ENCODE data around the gene INO80D. TPM values are rescaled to one million over a fixed set of nuclear protein-coding genes. Genes with fewer than 3 reads are reported as not detected.

Gene INO80D
- total RNA-seq, 1 experiment from 2014 or later: 8.8 TPM

DNA sequence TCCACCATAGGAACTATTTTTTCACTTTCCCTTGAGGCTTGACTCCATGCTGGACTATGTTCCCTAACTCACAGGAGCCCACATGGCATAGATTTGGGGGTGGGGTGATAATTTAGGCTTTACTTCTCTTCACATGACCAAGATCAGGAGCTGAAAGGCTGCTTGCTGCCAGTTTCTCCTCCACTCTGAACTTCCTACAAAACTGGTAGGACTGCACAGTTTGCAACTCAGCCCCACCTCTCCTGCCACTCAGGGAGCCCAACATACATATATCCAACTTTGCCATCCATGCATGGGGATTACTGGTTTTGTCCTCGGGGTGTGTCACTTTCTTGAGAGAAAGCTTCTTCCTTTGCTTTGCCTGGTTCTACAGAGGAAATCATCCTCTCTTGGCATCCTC, 14.2 kb downstream of the INO80D start:
- Histone ChIP-seq H4K20me1 (ENCODE audit: low read length) (no peaks in the 10 kb centered on the region), H3K4me2 (ENCODE audit: low read length) (no peak overlapping the region), H3K27ac (ENCODE audit: low read length) (no peak overlapping the region), H3K9ac (ENCODE audit: low read length) (no peak overlapping the region), H3K9me2 (replicated peaks; ENCODE audit: low read length) (no peaks in the 10 kb centered on the region), H3K9me3 (ENCODE audit: low read length) (no peaks in the 10 kb centered on the region), H3K79me2 (ENCODE audit: low read length) (peaks cover 72% of the 10 kb centered on the region), H2AFZ (ENCODE audit: low read length) (no peak overlapping the region), H3K36me3 (ENCODE audit: low read depth, low read length) (no peaks in the 10 kb centered on the region), H3K4me3 (ENCODE audit: low read length) (no peak overlapping the region), H3K4me1 (ENCODE audit: insufficient read depth, low read length) (no peaks in the 10 kb centered on the region), H3K27me3 (ENCODE audit: low read length) (no peaks in the 10 kb centered on the region), H3F3A (ENCODE audit: low read length, unreplicated experiment) (no peaks in the 10 kb centered on the region)
- ATAC-seq: no peak
- TF ChIP-seq EZH2 (IDR thresholded peaks at IDR 0.05; ENCODE audit: low read length, unreplicated experiment): no peak
- TF ChIP-seq EZH2phosphoT487 (IDR thresholded peaks at IDR 0.05; ENCODE audit: borderline replicate concordance, low read length): no peak
- TF ChIP-seq, protein P1, sequence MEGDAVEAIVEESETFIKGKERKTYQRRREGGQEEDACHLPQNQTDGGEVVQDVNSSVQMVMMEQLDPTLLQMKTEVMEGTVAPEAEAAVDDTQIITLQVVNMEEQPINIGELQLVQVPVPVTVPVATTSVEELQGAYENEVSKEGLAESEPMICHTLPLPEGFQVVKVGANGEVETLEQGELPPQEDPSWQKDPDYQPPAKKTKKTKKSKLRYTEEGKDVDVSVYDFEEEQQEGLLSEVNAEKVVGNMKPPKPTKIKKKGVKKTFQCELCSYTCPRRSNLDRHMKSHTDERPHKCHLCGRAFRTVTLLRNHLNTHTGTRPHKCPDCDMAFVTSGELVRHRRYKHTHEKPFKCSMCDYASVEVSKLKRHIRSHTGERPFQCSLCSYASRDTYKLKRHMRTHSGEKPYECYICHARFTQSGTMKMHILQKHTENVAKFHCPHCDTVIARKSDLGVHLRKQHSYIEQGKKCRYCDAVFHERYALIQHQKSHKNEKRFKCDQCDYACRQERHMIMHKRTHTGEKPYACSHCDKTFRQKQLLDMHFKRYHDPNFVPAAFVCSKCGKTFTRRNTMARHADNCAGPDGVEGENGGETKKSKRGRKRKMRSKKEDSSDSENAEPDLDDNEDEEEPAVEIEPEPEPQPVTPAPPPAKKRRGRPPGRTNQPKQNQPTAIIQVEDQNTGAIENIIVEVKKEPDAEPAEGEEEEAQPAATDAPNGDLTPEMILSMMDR (conservative IDR thresholded peaks at IDR 0.05; ENCODE audit: low read depth, low read length): no peak
- ChIA-PET POLR2A (ENCODE audit: unreplicated experiment) (no interaction called here), CTCF (no interaction called here)
- no TSS peak for BruUV-seq (replicated peaks)
- no peak for DNase-seq
- intact Hi-C loops (cut with micrococcal nuclease): no loop called here

DNA sequence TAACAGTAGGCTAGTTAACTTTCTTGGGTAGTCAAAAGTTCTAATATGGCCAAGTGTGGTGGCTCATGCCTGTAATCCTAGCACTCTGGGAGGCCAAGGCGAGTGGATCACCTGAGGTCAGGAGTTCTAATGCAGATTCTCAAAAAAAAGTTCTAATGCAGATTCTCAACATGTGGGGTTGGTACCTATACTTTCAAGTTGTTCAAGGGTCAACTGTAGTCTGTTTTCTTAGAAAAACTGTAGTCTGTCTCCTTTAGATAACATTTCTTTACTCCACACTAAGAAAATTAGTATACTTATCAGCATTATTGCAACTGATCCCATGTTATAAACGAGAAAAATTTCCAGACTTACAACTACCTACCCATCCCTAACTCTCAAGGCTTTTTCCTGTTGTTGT, 16.6 kb downstream of the INO80D start:
- Histone ChIP-seq H4K20me1 (ENCODE audit: low read length) (no peaks in the 10 kb centered on the region), H3K27ac (ENCODE audit: low read length) (no peak overlapping the region), H3K36me3 (ENCODE audit: low read depth, low read length) (no peaks in the 10 kb centered on the region), H3K4me3 (ENCODE audit: low read length) (no peak overlapping the region), H3K9me3 (ENCODE audit: low read length) (no peaks in the 10 kb centered on the region), H3K9me2 (replicated peaks; ENCODE audit: low read length) (no peaks in the 10 kb centered on the region), H3K27me3 (ENCODE audit: low read length) (no peaks in the 10 kb centered on the region), H3K79me2 (ENCODE audit: low read length) (peaks cover 70% of the 10 kb centered on the region), H3K4me1 (ENCODE audit: insufficient read depth, low read length) (no peaks in the 10 kb centered on the region), H2AFZ (ENCODE audit: low read length) (no peak overlapping the region), H3K4me2 (ENCODE audit: low read length) (no peak overlapping the region), H3F3A (ENCODE audit: low read length, unreplicated experiment) (no peaks in the 10 kb centered on the region), H3K9ac (ENCODE audit: low read length) (no peak overlapping the region)
- TF ChIP-seq, protein P1 (conservative IDR thresholded peaks at IDR 0.05; ENCODE audit: low read depth, low read length): no peak
- TF ChIP-seq EZH2 (IDR thresholded peaks at IDR 0.05; ENCODE audit: low read length, unreplicated experiment): no peak
- TF ChIP-seq EZH2phosphoT487 (IDR thresholded peaks at IDR 0.05; ENCODE audit: borderline replicate concordance, low read length): no peak
- intact Hi-C loops (cut with micrococcal nuclease): no loop called here
- DNase-seq: no peak
- POLR2A ChIA-PET (ENCODE audit: unreplicated experiment): no interaction called here
- CTCF ChIA-PET: no interaction called here
- ATAC-seq: no peak
- BruUV-seq (replicated peaks): no TSS peak

DNA sequence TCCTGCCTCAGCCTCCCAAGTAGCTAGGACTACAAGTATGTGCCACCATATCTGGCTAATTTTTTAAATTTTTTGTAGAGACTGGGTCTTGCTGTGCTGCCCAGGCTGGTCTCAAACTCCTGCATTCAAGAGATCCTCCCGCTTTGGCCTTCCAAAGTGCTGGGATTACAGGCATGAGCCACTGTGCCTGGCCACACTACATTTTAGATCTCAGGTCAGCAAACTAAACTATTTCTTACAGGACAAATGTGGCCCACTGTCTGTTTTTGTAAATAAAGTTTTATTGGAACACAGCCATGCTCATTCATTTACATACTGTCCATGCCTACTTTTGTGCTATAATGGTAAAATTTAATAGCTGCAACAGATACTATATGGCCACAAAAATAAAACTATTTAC, 17.8 kb downstream of the INO80D start:
- H3K9me2 ChIP-seq (replicated peaks; ENCODE audit: low read length): no peaks in the 10 kb centered on the region
- no peak overlapping the region for H2AFZ ChIP-seq (ENCODE audit: low read length)
- H3K27ac ChIP-seq (ENCODE audit: low read length): no peak overlapping the region
- no TSS peak for BruUV-seq (replicated peaks)
- no peaks in the 10 kb centered on the region for H3K9me3 ChIP-seq (ENCODE audit: low read length)
- H3K79me2 ChIP-seq (ENCODE audit: low read length): peaks cover 63% of the 10 kb centered on the region
- DNase-seq (no peak), ATAC-seq (no peak)
- H3K4me1 ChIP-seq (ENCODE audit: insufficient read depth, low read length): no peaks in the 10 kb centered on the region
- H3K36me3 ChIP-seq (ENCODE audit: low read depth, low read length): no peaks in the 10 kb centered on the region
- H3K9ac ChIP-seq (ENCODE audit: low read length): no peak overlapping the region
- no peaks in the 10 kb centered on the region for H3F3A ChIP-seq (ENCODE audit: low read length, unreplicated experiment)
- ChIA-PET POLR2A (ENCODE audit: unreplicated experiment) (no interaction called here), CTCF (no interaction called here)
- H4K20me1 ChIP-seq (ENCODE audit: low read length): no peaks in the 10 kb centered on the region
- TF ChIP-seq EZH2 (IDR thresholded peaks at IDR 0.05; ENCODE audit: low read length, unreplicated experiment) (no peak), EZH2phosphoT487 (IDR thresholded peaks at IDR 0.05; ENCODE audit: borderline replicate concordance, low read length) (no peak)
- TF ChIP-seq, protein P1 (conservative IDR thresholded peaks at IDR 0.05; ENCODE audit: low read depth, low read length): no peak
- H3K27me3 ChIP-seq (ENCODE audit: low read length): no peaks in the 10 kb centered on the region
- no peak overlapping the region for H3K4me3 ChIP-seq (ENCODE audit: low read length)
- no peak overlapping the region for H3K4me2 ChIP-seq (ENCODE audit: low read length)
- intact Hi-C loops (cut with micrococcal nuclease): no loop called here
